ENCODE measurements around the gene ZNF581. TPM values are rescaled to one million over a fixed set of nuclear protein-coding genes. Genes with fewer than 3 reads are reported as not detected.

The ZNF581 gene
- total and polyA plus RNA-seq, 2 experiments from 2014 or later: 22.3 to 42.0 TPM

DNA sequence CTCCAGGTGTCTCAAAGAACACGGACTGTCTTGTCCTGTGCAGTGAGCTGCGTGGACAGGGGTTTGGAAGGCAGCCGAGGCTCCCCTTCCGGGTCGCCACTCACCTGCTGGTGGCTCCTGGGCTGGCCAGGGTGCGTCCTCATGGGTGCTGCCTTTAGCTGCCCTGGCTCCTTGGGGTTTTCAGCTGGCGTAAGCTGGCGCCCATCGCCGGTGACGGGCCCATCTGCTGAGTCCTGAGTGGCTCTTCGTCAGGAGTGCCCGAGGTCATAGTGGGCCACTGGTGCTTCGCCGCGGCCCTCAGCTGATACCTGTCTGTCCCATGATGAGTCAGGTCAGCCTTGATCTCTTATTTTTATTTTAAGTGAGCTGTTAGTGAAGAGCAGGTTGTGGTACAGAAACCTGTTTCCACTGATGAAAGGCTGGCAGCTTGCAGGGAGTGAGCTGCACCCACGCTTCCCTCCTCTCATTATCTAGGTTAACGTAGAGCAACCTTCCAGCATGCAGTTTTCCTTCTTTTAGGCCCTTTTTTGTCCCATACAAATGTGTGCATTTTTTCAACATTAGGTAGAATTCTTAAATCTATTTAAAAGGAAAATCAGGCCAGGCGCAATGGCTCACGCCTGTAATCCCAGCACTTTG is 50.0 kb downstream of the ZNF581 start:
- Histone ChIP-seq H3K4me3 (no peak overlapping the region), H3K27ac (no peak overlapping the region), H3K36me3 (peaks cover 12% of the 10 kb centered on the region), H3K27me3 (no peaks in the 10 kb centered on the region), H3K4me1 (ENCODE audit: low read depth) (no peaks in the 10 kb centered on the region), H3K9me3 (ENCODE audit: low read depth) (no peaks in the 10 kb centered on the region)
- TF ChIP-seq, protein P1, sequence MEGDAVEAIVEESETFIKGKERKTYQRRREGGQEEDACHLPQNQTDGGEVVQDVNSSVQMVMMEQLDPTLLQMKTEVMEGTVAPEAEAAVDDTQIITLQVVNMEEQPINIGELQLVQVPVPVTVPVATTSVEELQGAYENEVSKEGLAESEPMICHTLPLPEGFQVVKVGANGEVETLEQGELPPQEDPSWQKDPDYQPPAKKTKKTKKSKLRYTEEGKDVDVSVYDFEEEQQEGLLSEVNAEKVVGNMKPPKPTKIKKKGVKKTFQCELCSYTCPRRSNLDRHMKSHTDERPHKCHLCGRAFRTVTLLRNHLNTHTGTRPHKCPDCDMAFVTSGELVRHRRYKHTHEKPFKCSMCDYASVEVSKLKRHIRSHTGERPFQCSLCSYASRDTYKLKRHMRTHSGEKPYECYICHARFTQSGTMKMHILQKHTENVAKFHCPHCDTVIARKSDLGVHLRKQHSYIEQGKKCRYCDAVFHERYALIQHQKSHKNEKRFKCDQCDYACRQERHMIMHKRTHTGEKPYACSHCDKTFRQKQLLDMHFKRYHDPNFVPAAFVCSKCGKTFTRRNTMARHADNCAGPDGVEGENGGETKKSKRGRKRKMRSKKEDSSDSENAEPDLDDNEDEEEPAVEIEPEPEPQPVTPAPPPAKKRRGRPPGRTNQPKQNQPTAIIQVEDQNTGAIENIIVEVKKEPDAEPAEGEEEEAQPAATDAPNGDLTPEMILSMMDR (IDR thresholded peaks at IDR 0.05; ENCODE audit: low read depth, low read length): no peak
- DNase-seq (ENCODE audit: low read depth in 1 of 2, low spot score in 1 of 2): no peak

DNA sequence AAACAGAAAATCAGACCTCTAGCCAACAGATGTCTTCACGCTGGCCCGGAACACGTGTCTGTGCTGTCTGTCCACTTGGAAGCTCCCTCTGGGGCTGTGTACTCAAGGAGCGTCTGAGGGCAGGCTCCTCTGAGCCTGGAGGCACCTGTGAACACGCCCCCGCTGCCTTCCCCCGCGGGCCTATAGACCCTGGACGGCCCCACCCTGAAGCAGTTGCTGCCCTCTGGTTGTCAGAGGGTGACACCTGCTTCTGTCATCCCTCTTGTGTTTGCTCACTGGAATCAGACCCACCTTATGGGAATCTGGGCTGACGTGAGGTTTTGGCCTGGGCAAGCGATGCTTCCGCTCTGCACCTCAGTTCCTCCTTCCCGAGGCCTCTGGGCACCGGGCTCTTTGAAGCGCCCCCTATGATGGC is 50.8 kb downstream of the ZNF581 start:
- no peaks in the 10 kb centered on the region for H3K9me3 ChIP-seq (ENCODE audit: low read depth)
- H3K27me3 ChIP-seq: no peaks in the 10 kb centered on the region
- TF ChIP-seq, protein P1 (IDR thresholded peaks at IDR 0.05; ENCODE audit: low read depth, low read length): no peak
- peaks cover 12% of the 10 kb centered on the region for H3K36me3 ChIP-seq
- no peaks in the 10 kb centered on the region for H3K4me1 ChIP-seq (ENCODE audit: low read depth)
- DNase-seq (ENCODE audit: low read depth in 1 of 2, low spot score in 1 of 2): no peak
- H3K4me3 ChIP-seq: no peak overlapping the region
- no peak overlapping the region for H3K27ac ChIP-seq

DNA sequence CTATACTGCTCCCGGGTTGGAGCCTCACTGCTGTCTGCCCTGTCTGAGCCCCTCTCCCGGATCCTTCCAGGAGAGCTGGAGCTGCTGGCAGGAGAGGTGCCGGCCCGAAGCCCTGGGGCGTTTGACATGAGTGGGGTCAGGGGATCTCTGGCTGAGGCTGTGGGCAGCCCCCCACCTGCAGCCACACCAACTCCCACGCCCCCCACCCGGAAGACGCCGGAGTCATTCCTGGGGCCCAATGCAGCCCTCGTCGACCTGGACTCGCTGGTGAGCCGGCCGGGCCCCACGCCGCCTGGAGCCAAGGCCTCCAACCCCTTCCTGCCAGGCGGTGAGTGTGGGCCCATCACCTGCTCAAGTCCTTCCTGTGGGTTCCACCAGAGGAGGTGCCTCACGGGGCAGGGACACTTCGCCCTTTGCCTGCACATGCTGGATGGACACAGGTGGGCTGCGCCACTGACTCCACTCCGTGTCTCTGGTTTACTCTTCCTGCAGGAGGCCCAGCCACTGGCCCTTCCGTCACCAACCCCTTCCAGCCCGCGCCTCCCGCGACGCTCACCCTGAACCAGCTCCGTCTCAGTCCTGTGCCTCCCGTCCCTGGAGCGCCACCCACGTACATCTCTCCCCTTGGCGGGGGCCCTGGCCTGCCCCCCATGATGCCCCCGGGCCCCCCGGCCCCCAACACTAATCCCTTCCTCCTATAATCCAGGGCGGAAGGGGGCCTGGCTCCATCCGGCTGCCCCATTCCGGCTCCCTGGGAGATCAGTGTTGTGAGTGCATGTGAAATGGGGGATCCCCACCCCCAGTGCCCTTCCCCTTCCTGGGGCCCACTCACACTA is 51.4 kb downstream of the ZNF581 start:
- no peak for DNase-seq (ENCODE audit: low read depth in 1 of 2, low spot score in 1 of 2)
- Histone ChIP-seq H3K27me3 (no peaks in the 10 kb centered on the region), H3K36me3 (peaks cover 11% of the 10 kb centered on the region), H3K9me3 (ENCODE audit: low read depth) (no peaks in the 10 kb centered on the region), H3K27ac (no peak overlapping the region), H3K4me1 (ENCODE audit: low read depth) (no peaks in the 10 kb centered on the region), H3K4me3 (no peak overlapping the region)
- TF ChIP-seq, protein P1 (IDR thresholded peaks at IDR 0.05; ENCODE audit: low read depth, low read length): no peak

Other genes starting within 250 kb of the ZNF581 start
- gene UBE2S, start 235.9 kb upstream of the ZNF581 start, total RNA-seq: 54.2 and 244 TPM in 2 replicates
- gene UBE2S, start 235.9 kb upstream of the ZNF581 start, polyA plus RNA-seq: 164 and 471 TPM in 2 replicates
- not detected in 2 replicates for gene SHISA7, start 200.3 kb upstream of the ZNF581 start, total RNA-seq
- not detected in 2 replicates for gene SHISA7, start 200.3 kb upstream of the ZNF581 start, polyA plus RNA-seq
- gene ISOC2, start 182.0 kb upstream of the ZNF581 start, total RNA-seq: 99.4 and 200 TPM in 2 replicates
- 73.9 and 89.7 TPM in 2 replicates for gene ISOC2, start 182.0 kb upstream of the ZNF581 start, polyA plus RNA-seq
- gene C19orf85, start 178.9 kb upstream of the ZNF581 start, total RNA-seq: not detected in 2 replicates
- not detected in 2 replicates for gene C19orf85, start 178.9 kb upstream of the ZNF581 start, polyA plus RNA-seq
- 15.7 and 16.7 TPM in 2 replicates for gene ZNF628, start 167.0 kb upstream of the ZNF581 start, total RNA-seq
- 0.95 and 0.96 TPM in 2 replicates for gene ZNF628, start 167.0 kb upstream of the ZNF581 start, polyA plus RNA-seq
- 56.5 and 78.7 TPM in 2 replicates for gene NAT14, start 158.5 kb upstream of the ZNF581 start, total RNA-seq
- gene NAT14, start 158.5 kb upstream of the ZNF581 start, polyA plus RNA-seq: 137 and 138 TPM in 2 replicates
- 0.32 and 0.89 TPM in 2 replicates for gene SSC5D, start 155.2 kb upstream of the ZNF581 start, total RNA-seq
- gene SSC5D, start 155.2 kb upstream of the ZNF581 start, polyA plus RNA-seq: 0.15 and 0.60 TPM in 2 replicates
- gene SBK2, start 106.5 kb upstream of the ZNF581 start, total RNA-seq: 2.4 and 5.3 TPM in 2 replicates
- 6.8 and 7.1 TPM in 2 replicates for gene SBK2, start 106.5 kb upstream of the ZNF581 start, polyA plus RNA-seq
- gene SBK3, start 98.1 kb upstream of the ZNF581 start, total RNA-seq: 0.71 and 0.88 TPM in 2 replicates
- gene SBK3, start 98.1 kb upstream of the ZNF581 start, polyA plus RNA-seq: not detected in 2 replicates
- 10.3 and 13.4 TPM in 2 replicates for gene ZNF579, start 62.8 kb upstream of the ZNF581 start, total RNA-seq
- 14.9 and 17.7 TPM in 2 replicates for gene ZNF579, start 62.8 kb upstream of the ZNF581 start, polyA plus RNA-seq
- gene FIZ1, start 44.1 kb upstream of the ZNF581 start, total RNA-seq: 12.8 and 13.6 TPM in 2 replicates
- gene FIZ1, start 44.1 kb upstream of the ZNF581 start, polyA plus RNA-seq: 18.7 and 25.3 TPM in 2 replicates
- gene ZNF524, start 43.4 kb upstream of the ZNF581 start, total RNA-seq: 26.5 and 29.1 TPM in 2 replicates
- gene ZNF524, start 43.4 kb upstream of the ZNF581 start, polyA plus RNA-seq: 15.9 and 17.3 TPM in 2 replicates
- 7.1 and 11.2 TPM in 2 replicates for gene ZNF865, start 38.0 kb upstream of the ZNF581 start, total RNA-seq
- gene ZNF865, start 38.0 kb upstream of the ZNF581 start, polyA plus RNA-seq: 1.9 and 2.6 TPM in 2 replicates
- gene ZNF784, start 19.1 kb upstream of the ZNF581 start, total RNA-seq: 15.1 and 15.4 TPM in 2 replicates
- 13.3 and 14.0 TPM in 2 replicates for gene ZNF784, start 19.1 kb upstream of the ZNF581 start, polyA plus RNA-seq
- gene ZNF580, start 2.6 kb upstream of the ZNF581 start, total RNA-seq: 78.4 and 84.9 TPM in 2 replicates
- 104 and 124 TPM in 2 replicates for gene ZNF580, start 2.6 kb upstream of the ZNF581 start, polyA plus RNA-seq
- gene CCDC106, start 4.6 kb downstream of the ZNF581 start, total RNA-seq: 42.4 and 49.2 TPM in 2 replicates
- gene CCDC106, start 4.6 kb downstream of the ZNF581 start, polyA plus RNA-seq: 40.6 and 43.5 TPM in 2 replicates
- gene U2AF2, start 11.4 kb downstream of the ZNF581 start, total RNA-seq: 170 and 187 TPM in 2 replicates
- gene U2AF2, start 11.4 kb downstream of the ZNF581 start, polyA plus RNA-seq: 13.4 and 16.3 TPM in 2 replicates
- 144 and 164 TPM in 2 replicates for gene EPN1, start 31.6 kb downstream of the ZNF581 start, total RNA-seq
- 151 and 173 TPM in 2 replicates for gene EPN1, start 31.6 kb downstream of the ZNF581 start, polyA plus RNA-seq
- gene NLRP9, start 94.8 kb downstream of the ZNF581 start, total RNA-seq: not detected in 2 replicates
- not detected in 2 replicates for gene NLRP9, start 94.8 kb downstream of the ZNF581 start, polyA plus RNA-seq
- gene RFPL4A, start 115.4 kb downstream of the ZNF581 start, total RNA-seq: not detected in 2 replicates
- not detected in 2 replicates for gene RFPL4A, start 115.4 kb downstream of the ZNF581 start, polyA plus RNA-seq
- not detected in 2 replicates for gene RFPL4AL1, start 125.5 kb downstream of the ZNF581 start, total RNA-seq
- gene RFPL4AL1, start 125.5 kb downstream of the ZNF581 start, polyA plus RNA-seq: not detected in 2 replicates
- gene NLRP11, start 188.3 kb downstream of the ZNF581 start, total RNA-seq: not detected in 2 replicates
- gene NLRP11, start 188.3 kb downstream of the ZNF581 start, polyA plus RNA-seq: not detected in 2 replicates
- not detected in 2 replicates for gene NLRP4, start 192.9 kb downstream of the ZNF581 start, total RNA-seq
- gene NLRP4, start 192.9 kb downstream of the ZNF581 start, polyA plus RNA-seq: not detected in 2 replicates